Measurements from ENCODE around the gene DAPP1. TPM values are rescaled to one million over a fixed set of nuclear protein-coding genes. Genes with fewer than 3 reads are reported as not detected.

DAPP1 gene
- total RNA-seq, 2 experiments from 2014 or later, result 11.7 to 12.3 TPM

GRCh38 chr4:99800332-99801004 lies 16.2 kb upstream of the DAPP1 start:
- ChIA-PET POLR2A (no interaction called here), CTCF (interaction anchor here (1.0 to 2.4 kb wide), 2 partner anchors 8 to 11 kb away, joined by 5 to 17 read pairs; no protein-coding TSS in a partner anchor)
- H3K4me1 Mint-ChIP-seq (ENCODE audit: low read depth), result no peaks in the 10 kb centered on the region
- DNase-seq (no peak), ATAC-seq (no peak)
- intact Hi-C loops (cut with micrococcal nuclease), result no loop called here
- peaks cover 25% of the 10 kb centered on the region for H3K27me3 Mint-ChIP-seq
- no peaks in the 10 kb centered on the region for H3K36me3 Mint-ChIP-seq (ENCODE audit: low read depth)
- TF ChIP-seq, protein P1, sequence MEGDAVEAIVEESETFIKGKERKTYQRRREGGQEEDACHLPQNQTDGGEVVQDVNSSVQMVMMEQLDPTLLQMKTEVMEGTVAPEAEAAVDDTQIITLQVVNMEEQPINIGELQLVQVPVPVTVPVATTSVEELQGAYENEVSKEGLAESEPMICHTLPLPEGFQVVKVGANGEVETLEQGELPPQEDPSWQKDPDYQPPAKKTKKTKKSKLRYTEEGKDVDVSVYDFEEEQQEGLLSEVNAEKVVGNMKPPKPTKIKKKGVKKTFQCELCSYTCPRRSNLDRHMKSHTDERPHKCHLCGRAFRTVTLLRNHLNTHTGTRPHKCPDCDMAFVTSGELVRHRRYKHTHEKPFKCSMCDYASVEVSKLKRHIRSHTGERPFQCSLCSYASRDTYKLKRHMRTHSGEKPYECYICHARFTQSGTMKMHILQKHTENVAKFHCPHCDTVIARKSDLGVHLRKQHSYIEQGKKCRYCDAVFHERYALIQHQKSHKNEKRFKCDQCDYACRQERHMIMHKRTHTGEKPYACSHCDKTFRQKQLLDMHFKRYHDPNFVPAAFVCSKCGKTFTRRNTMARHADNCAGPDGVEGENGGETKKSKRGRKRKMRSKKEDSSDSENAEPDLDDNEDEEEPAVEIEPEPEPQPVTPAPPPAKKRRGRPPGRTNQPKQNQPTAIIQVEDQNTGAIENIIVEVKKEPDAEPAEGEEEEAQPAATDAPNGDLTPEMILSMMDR (IDR thresholded peaks at IDR 0.05), result no peak
- no peak overlapping the region for H3K4me3 Mint-ChIP-seq
- H3K27ac Mint-ChIP-seq, result no peak overlapping the region
- no peaks in the 10 kb centered on the region for H3K9me3 Mint-ChIP-seq

- no peaks in the 10 kb centered on the region for H3K4me1 Mint-ChIP-seq (ENCODE audit: low read depth)
- TF ChIP-seq, protein P1 (IDR thresholded peaks at IDR 0.05), result no peak
- H3K27me3 Mint-ChIP-seq, result peaks cover 20% of the 10 kb centered on the region
- ATAC-seq (no peak), DNase-seq (no peak)
- intact Hi-C loops (cut with micrococcal nuclease), result no loop called here
- POLR2A ChIA-PET, result no interaction called here
- CTCF ChIA-PET, result interaction anchor here (1.0 kb wide), 1 partner anchor 10 kb away, joined by 5 read pairs; no protein-coding TSS in a partner anchor
- no peak overlapping the region for H3K27ac Mint-ChIP-seq
- H3K4me3 Mint-ChIP-seq, result no peak overlapping the region
- no peaks in the 10 kb centered on the region for H3K9me3 Mint-ChIP-seq
- no peaks in the 10 kb centered on the region for H3K36me3 Mint-ChIP-seq (ENCODE audit: low read depth)
Measured at GRCh38 chr4:99801005-99801699, 15.5 kb upstream of the DAPP1 start.

- ChIA-PET CTCF (interaction anchor here (1.6 kb wide), 1 partner anchor 8 kb away, joined by 6 read pairs; no protein-coding TSS in a partner anchor), POLR2A (no interaction called here)
- Mint-ChIP-seq H3K4me3 (no peak overlapping the region), H3K36me3 (ENCODE audit: low read depth) (no peaks in the 10 kb centered on the region), H3K9me3 (no peaks in the 10 kb centered on the region), H3K4me1 (ENCODE audit: low read depth) (no peaks in the 10 kb centered on the region), H3K27me3 (peaks cover 13% of the 10 kb centered on the region), H3K27ac (no peak overlapping the region)
- intact Hi-C loops (cut with micrococcal nuclease), result no loop called here
- no peak for DNase-seq
- ATAC-seq, result no peak
- TF ChIP-seq, protein P1 (IDR thresholded peaks at IDR 0.05), result no peak
Measured at GRCh38 chr4:99803566-99804101, 13.0 kb upstream of the DAPP1 start.

GRCh38 chr4:99806545-99806944 lies 10.1 kb upstream of the DAPP1 start:
- Mint-ChIP-seq H3K36me3 (ENCODE audit: low read depth) (no peaks in the 10 kb centered on the region), H3K4me3 (no peak overlapping the region), H3K27ac (no peak overlapping the region), H3K4me1 (ENCODE audit: low read depth) (no peaks in the 10 kb centered on the region), H3K27me3 (peaks cover 6% of the 10 kb centered on the region), H3K9me3 (no peaks in the 10 kb centered on the region)
- TF ChIP-seq, protein P1 (IDR thresholded peaks at IDR 0.05), result no peak
- ChIA-PET POLR2A (no interaction called here), CTCF (interaction anchor here (4.1 kb wide), 1 partner anchor 80 kb away, joined by 45 read pairs; no protein-coding TSS in a partner anchor)
- intact Hi-C loops (cut with micrococcal nuclease), result loop anchor here (2.0 kb wide), 1 partner anchor 246 kb away; no protein-coding TSS in a partner anchor
- ATAC-seq, result no peak
- no peak for DNase-seq

All from activated CD8-positive, alpha-beta T cell treated with anti-CD3 and anti-CD28 coated beads for 36 hours (primary cell).